HepG2 (cell line): ENCODE data around the gene SEMA4C.

Experiments used
- CREB1 ChIP-seq, 2 experiments: fragments of 450-650 bp in 1 of 2; IDR thresholded peaks; 2 replicates each; pipeline ENCODE4 v1.6.1; 2016 to 2017; ENCODE audit warnings: control low read depth in 1 of 2, mild to moderate bottlenecking in 1 of 2, missing compliant biosample characterization in 1 of 2, missing genetic modification characterization in 1 of 2
- CTCF ChIP-seq: sonication (generic); formaldehyde crosslinking; IDR thresholded peaks from 2 replicates; pipeline ENCODE4 v1.5.0; 2020; ENCODE audit warnings: mild to moderate bottlenecking, missing genetic modification reagents, moderate library complexity
- EZH2 ChIP-seq: conservative IDR thresholded peaks from 2 replicates; pipeline ENCODE4 v1.6.1; 2012; ENCODE audit warnings: mild to moderate bottlenecking, low read depth, low read length, moderate library complexity
- HNRNPH1 ChIP-seq: fragments of 200-400 bp; formaldehyde crosslinking; optimal IDR thresholded peaks from 2 replicates; pipeline ENCODE3; 2017; ENCODE audit warnings: mild to moderate bottlenecking, low read depth, low read length
- POLR2A ChIP-seq, 2 experiments: IDR thresholded peaks; 2 replicates each; pipeline ENCODE4 v1.6.1; 2011; ENCODE audit warnings: low read depth in 2 of 2, low read length in 2 of 2, mild to moderate bottlenecking in 1 of 2, moderate library complexity in 1 of 2; ENCODE audit not compliant: insufficient read depth in 1 of 2
- ZBTB33 ChIP-seq: sonication (generic); formaldehyde crosslinking; IDR thresholded peaks from 2 replicates; pipeline ENCODE4 v1.4.0; 2020; ENCODE audit warnings: missing genetic modification reagents
- TF ChIP-seq, protein P1 (sequence below): IDR thresholded peaks from 2 replicates; pipeline ENCODE4 v1.6.1; 2012; ENCODE audit warnings: inconsistent platforms

DNA sequence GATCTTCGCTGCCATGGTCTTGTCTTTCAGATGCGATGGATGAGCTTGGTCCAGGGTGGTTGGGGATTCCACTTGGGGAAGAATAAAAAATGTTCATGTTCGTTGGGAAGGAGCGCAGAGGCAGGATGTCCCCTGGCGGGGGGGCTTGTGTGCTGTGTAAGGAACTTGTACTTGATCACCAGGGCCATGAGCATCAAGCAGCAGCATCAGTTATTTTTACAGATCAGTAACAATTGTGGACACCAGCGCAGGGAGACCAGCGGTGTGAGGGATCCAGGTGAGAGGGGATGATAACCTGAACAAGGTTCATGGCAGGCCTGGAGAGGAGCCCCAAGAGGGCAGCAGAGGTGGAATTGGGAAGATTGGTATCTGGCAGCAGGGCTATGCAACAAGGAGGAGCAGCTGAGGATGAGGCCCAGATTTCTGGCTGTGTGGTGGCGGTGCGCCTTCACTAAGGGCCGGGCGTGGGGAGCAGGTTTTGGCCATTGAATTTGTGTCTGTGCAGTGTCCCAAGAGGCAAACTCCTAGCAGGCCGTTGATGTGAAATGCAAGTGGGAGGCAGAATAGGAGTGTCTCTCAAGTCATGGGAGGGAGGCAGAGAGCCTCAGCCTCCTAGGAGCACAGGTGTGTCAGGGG is 49.9 kb downstream of the SEMA4C start:
- TF ChIP-seq CREB1 (IDR thresholded peaks at IDR 0.05) (no peak), CREB1 (CRISPR knock-in tag; IDR thresholded peaks at IDR 0.05) (no peak), ZBTB33 (CRISPR knock-in tag) (no peak), HNRNPH1 (no peak), EZH2 (no peak), POLR2A (IDR thresholded peaks at IDR 0.05; ENCODE audit: insufficient read depth in 1 of 2, low read depth in 2 of 2, low read length in 2 of 2) (no peak), CTCF (CRISPR knock-in tag) (peak; percentile 45)
- TF ChIP-seq, protein P1, sequence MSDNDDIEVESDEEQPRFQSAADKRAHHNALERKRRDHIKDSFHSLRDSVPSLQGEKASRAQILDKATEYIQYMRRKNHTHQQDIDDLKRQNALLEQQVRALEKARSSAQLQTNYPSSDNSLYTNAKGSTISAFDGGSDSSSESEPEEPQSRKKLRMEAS: no peak
